ENCODE data around the gene PDZD2.
"Not testable (repeated sequence)": the region's sequence is repeated elsewhere in the genome, so short reads cannot be mapped to it uniquely, and the experiment has no call there.

PDZD2 gene

DNA sequence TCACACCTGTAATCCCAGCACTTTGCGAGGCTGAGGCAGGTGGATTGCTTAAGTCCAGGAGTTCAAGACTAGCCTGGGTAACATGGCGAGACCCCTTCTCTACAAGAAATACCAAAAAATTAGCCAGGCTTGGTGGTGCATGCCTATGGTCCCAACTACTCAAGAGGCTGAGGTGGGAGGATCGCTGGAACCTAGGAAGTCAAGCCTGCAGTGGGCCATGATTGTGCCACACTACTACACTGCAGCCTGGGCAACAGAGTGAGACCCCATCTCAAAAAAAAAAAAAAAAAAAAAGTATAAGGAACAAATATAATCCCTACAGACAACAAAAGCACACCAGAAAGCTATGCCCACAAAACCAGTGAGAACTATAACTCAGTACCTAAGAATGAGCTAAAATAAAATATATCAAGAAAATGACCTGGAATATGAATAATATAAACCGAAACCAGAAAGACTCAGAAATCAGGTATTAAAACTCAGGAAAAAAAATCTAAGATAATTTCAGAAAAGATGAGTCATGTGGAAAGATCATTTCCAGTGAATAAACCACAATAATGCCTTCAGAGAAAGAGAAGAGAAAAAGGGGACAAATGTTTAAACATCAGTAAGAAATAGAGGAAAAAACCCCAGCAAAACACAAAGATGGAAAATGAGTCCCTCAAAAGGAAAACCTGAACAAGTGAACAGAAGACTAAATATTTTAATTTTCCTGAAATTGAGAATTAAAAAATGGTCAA, 477.8 kb downstream of the PDZD2 start:
- no peak for DNase-seq

DNA sequence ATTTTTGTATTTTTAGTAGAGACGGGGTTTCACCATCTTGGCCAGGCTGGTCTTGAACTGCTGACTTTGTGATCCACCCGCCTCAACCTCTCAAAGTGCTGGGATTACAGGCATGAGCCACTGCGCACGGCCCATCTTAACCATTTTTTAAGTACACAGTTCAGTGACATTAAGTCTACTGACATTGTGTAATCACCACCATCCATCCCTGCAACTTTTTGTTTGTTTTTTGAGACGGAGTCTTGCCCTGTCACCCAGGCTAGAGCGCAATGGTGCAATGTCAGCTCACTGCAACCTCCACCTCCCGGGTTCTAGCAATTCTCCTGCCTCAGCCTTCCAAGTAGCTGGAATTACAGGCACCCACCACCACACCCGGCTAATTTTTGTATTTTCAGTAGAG, 480.0 kb downstream of the PDZD2 start:
- not testable (repeated sequence) for DNase-seq

DNA sequence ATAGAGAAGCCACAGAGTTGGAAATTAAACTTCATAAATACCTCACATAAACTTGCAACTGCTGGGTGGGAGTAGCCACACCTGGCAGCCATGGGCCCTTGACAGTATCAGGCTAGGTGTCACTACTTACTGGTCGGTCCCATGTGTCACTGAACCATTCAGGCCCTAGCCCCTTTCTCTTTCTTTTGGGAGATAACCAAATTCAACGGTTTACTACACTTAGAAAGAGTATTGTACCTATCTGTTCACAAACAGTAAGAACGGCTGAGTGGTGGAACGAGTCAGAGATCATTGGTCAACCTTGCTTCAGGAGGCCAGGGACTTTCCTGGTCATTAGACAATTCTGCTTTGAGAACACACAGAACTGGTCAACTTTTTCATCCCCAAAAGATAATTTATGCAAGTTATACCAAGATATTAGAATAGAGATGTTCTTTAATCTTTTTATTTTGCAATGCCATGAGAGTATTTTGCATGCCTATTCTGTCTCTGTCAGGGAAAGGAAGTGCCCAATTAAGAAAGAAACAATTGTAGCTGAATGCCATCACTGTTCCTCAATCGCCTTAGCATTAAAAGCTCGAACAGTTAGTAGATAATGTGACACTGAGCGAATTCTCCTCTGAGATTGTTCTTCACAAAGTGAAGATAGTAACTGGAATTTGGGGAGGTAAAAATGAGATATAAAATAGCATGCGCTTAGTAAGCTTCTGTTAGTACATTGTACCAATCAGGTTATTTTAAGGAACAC, 484.3 kb downstream of the PDZD2 start:
- no peak for DNase-seq

DNA sequence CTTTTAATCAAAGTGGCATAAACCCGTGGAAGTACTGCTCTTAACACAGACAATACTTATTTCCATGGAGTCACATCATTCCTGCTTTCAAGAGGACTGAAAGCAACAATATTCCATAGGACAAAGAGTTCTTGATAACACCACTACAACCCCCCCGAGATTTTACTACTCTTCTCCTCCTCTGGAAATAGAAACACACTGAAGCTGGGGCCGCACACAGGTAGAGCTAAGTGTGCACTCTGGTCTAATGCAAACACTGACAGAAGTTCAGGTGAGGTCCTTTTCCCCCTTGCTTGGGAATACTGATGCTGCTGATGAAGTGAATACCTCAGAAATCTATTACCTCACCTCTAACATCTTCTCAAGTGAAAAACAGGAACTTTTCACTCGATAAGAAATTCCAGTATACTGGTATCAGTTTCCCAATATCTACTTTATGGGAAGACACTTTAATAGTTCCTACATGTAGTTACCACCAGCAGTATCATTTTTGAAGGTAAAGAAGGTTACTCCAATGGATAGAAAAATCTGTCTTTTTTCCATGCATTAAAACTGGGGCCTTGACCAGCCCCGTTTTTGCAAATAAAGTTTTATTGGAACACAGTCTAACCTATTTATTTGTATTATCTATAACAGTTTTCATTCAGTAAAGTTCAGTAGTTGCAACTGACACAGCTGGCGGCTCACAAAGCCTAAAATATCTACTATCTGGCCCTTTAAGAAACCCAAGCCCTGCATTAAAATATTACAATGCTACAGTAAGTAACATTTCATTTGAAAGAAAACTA, 485.2 kb downstream of the PDZD2 start:
- DNase-seq = no peak

DNA sequence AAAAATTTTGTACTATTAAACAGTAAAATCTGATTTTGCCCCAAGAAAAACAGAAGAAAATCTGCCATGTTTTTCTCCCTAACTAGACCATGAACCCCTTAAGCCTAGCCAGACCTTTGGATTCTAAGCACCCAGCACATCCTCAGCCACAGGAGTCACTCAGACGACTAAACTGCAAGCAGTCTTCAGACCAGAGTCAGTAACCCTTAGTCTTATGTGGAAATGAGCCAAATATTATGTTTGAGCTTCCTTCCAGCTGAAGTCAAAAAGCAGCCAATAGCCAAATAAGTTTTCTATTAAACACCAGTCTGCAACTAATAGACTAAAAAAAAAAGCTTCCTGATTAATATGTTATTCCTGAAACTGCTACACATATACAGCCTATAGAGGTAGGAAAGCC, 487.8 kb downstream of the PDZD2 start:
- DNase-seq = no peak

DNA sequence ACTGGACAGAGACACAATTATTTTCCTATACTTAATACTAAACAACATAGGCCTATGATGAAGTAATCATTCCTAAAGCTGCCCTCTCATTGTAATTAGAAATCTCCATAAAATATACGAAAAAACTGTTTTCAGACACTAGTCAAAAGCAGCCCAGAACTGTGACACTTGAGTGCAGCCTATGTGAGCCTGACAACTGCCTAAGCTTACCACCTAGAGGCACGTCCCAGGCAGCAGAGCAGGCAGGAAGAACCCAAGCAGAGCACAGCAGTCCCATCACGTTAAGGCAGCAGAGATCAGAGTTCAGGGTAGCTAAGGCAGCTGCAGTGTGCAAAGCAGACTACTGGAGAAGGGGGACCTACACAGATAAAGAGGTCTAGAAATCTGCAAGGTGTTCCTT, 488.8 kb downstream of the PDZD2 start:
- DNase-seq = no peak

DNA sequence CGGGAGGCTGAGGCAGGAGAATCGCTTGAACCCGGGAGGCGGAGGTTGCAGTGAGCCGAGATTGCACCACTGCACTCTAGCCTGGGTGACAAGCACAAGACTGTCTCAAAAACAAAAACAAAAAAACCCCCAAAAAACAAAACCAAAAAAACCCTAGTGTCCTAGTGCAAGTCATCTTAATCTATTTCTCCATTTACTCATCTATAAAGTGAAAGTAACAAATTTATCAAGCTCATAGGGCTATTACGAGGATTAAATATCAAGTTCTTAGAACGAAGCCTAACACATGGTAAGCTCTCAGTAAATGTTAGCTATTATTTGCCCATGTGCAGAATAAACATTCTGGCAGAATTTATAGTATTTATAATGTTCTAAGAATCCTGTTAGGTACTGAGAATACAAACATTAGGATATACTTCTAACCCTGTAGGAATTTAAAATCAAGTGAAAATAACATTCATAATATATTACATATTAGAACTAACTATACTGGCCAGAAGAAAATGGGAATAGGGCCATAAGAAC, 490.2 kb downstream of the PDZD2 start:
- DNase-seq = no peak

DNA sequence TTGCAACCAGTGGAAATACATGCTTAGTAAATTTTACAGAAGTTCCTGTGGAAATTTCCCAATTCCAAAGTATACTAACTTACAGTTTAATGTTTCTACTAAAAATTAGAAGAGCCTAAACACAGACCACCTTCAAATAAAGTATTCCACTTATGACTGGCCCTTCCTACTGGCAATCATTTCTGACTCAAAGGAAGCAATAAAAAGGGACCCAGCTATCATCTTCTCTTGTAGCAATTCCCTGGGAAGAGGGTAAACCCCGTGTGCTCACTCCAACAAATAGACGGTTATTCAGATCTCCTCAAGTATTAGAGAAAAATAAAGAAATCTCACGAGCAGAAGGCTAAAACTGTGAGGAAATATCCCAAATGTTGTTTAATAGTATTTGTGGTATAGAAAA, 491.9 kb downstream of the PDZD2 start:
- DNase-seq = no peak

DNA sequence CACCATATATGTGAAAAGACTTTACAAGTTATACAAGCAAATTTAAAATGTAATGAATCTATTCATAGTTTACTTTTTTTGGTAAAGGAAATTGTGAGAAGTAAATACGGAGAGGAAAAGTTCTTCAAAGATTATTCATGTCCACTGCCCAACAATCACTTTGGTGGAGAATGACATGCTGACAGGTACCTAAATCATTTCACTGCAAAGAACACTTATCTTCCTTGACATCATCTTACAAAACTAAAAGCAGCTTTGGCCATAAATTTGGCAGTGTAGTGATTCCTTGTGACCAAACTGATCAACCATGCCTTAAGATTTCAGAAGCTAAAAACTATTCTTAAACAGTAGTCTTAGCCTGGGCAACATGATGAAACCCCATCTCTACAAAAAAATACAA, 492.7 kb downstream of the PDZD2 start:
- DNase-seq = no peak

DNA sequence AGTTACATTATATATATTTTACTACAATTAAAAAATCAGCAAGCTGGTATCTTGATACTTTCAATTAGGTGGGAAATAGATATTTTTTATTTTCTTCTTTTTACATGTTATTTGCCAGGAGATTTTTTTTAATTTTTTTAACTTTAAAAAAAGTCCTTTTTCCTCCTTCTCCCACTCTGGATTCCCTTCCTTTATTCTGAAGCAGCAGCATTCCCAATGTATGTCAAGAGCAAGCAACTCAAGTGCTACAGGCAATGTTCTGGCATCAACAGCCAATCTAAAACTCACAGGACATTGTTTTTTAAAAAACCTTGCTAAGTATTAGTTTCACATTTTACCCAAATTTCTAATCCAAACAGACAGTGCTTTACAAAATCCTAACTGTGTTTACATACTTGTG, 493.8 kb downstream of the PDZD2 start:
- no peak for DNase-seq

DNA sequence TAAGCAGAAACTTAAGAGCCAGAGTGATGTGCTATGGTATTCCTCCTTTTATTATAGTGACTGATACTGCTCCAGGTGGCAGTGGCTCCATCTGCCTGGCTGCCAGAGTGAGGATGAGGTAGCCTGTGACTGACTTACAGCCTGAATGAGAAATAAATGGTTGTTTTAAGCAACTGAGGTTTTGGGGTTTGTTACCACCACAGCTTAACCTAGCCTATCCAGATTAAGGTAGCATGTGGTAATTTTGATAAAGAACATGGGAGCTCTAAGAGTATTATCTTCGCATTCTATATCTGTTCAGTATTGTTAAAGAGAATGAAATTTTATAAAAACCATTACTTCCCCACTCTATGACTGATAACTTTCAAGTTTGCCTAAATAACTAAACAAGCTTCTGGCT, 496.2 kb downstream of the PDZD2 start:
- DNase-seq = no peak

DNA sequence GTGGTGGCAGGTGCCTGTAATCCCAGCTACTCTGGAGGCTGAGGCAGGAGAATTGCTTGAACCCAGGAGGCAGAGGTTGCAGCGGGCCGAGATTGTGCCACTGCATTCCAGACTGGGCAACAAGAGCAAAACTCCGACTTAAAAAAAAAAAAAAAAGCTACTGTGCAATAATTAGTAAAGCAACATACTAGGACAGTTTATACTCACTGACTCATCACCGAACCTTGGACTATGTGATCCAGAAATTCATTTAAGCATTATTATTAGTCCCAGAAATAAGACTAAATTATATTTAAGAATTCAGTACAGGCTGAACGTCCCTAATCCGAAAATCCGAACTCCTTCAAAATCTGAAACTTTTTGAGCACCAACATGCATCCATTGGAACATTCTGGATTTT, 497.4 kb downstream of the PDZD2 start:
- DNase-seq = no peak

DNA sequence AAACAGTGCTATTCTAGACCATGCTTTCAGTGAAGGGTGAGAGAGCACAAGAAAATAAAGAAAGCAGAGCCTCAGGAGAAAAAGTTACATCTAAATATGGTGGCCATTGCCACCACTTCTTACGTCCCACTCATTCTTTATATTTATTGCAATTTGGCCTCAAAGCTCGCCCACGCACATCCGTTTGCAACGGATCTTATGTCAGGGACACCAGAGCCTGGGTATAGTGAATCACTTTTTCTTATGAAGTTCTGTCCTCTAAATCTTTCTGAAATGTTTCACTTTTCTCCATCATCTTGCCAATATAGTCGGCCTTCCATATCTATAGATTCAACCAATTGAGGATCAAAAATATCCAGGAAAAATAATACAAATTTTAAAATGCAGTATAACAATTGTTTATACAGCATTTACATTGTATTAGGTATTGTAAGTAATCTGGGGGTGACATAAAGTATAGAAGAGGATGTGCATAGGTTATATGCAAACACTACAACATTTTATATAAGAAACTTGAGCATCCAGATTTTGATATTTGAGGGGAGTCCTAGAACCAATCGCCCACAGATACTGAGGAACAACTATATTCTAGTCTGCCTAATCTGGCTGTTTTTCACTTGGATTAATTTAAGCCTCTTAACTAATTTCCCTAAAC, 500.0 kb downstream of the PDZD2 start:
- DNase-seq = peak; percentile 73

DNA sequence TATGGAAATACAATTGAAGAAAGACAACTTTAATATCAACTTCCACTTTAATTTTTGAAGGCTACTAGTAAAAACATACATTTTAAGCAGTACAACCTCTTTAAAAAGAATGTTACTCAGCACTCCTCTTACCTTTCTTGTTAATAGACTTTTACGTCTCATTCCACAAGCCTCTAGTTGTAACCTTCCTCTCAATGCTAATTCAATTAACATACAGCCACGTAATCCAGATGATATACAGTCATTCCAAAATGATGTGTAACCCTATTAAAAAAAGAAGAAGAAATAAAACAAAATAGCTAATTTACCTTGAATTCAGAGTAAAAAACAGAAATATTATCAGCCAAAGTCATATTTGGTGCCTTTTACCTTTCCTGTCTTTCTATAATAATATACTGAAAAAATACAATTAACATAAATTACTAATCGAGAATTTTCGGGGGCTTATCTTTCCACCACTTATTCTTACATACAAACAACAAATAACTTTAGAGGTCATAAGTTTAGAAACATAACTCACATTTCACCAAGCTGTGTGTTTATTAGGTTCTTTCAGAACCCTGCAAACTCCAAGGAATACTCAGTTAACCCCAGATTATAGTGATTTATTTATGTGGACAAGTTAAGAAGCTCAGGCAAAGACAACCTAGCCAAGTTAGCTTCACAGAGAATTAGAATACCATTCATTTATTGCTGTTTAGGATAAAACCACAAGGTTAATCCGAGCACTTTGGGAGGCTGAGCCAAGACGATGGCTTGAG, 504.9 kb downstream of the PDZD2 start:
- no peak for DNase-seq

DNA sequence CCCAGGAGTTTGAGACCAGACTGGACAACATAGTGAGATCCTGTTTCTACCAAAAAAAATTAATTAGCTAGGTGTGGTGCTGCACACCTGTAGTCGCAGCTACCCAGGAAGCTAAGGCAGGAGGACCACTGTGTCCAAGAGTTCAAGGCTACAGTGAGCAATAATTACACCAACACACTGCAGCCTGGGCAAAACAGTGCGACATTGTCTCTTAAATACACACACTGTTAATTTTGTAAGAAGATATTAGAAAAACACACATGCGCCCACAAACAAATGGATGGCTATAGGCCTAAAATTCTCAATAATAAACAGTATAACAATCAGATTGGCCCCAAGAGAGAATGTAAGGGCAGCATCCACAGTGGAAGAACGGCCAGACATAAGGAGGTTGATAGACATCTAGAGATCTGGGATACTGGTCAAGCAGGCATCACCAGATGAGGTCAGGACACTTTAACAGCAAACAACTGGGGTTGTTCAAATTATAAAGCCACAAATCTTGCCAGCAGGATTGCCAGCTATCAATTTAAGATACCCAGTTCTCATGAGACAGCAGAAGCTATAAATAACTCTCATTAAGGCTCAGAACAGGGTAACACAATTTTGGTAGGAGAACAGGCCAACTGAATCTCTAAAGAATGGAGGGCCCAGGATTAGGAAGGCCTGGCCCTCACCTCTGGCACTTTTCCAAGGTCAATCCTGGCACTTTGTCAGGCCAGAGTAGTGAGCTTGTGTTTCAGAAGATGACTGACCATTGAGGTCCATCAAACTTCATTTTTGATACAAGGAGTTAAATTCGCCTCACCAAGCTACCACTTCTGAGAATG, 505.7 kb downstream of the PDZD2 start:
- DNase-seq = no peak

DNA sequence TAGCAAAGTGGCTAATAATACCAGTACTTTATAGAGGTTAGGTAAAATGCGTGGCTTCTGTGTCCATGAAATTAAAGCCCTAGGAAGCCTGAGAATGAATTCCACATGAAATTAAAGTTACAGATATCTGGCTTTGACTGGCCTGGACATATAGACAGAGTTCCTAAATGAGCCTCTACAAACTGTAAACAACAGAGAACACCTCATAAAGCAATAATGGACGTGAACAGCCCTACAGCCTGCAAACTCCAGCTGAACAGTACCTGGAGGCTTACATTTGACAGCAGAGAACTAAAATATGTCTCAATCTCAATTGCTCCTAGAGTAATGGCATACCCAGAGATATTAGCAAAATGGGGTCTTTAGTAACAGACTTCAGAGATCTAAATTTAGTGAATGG, 506.4 kb downstream of the PDZD2 start:
- DNase-seq = no peak

DNA sequence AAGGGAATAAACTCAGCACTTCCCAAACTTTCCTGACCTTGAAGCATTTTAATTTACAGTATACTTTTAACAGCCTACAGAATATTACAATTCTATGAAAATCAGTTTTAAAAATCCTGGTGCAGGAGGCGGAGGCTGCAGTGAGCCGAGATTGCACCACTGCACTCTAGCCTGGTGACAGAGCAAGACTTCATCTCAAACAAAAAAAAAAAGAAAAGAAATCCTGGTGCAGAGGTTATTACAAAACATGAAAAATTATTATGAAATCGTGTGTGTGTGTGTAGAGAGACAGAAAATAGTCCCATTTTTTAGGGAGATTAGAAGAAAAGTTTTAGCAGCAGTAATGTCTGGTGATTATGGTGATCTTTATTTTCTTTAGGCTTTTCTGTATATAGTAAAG, 508.3 kb downstream of the PDZD2 start:
- no peak for DNase-seq

DNA sequence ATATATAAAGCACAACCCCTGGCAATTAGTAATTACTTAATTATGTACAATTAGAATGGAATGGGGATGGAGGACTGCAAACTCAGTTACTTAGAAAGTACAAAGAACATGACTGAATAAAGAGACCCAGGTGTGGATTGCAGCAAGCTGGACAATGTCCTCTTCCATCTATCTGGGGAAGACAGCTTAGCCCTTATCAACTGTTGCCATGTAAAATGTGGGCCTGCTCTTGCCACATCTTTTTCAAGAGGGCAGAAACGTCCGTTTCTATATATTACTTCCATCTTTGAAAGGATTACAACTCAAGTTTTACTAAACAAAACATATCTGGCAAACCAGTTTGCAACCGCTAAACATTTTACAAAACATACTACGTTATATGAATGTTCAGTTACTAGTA, 509.0 kb downstream of the PDZD2 start:
- DNase-seq = no peak

DNA sequence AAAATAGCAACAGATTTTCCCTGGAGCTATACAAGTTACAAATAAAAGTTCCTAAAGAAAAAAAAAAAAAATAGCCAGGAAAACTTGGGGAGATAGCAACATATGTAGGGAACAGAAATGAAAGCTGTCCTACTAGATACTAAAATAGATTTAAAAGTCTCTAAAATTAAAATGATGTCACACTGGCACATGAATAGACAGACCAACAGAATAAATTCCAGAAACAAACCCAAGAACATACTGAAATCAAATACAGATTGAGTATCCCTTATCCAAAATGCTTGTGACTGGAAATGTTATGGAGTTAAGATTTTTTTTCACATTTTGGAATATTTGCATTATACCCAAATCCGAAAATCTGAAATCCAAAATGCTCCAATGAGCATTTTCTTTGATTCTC, 511.4 kb downstream of the PDZD2 start:
- DNase-seq = no peak

DNA sequence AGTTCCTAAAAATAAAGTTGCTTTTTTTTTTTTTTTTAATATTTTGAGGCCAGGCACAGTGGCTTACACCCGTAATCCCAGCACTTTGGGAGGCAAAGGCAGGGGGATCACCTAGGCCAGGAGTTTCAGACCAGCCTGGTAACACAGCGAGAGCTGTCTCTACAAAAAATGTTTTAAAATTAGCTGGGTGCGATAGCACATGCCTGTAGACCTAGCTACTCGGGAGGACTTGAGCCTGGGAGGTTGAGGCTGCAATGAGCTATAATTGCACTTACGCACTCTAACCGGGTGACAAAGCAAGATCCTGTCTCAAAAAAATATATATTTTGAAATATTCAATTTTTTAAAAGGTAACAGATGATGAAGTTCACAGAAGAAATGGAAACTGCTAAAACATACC, 512.3 kb downstream of the PDZD2 start:
- DNase-seq = no peak

DNA sequence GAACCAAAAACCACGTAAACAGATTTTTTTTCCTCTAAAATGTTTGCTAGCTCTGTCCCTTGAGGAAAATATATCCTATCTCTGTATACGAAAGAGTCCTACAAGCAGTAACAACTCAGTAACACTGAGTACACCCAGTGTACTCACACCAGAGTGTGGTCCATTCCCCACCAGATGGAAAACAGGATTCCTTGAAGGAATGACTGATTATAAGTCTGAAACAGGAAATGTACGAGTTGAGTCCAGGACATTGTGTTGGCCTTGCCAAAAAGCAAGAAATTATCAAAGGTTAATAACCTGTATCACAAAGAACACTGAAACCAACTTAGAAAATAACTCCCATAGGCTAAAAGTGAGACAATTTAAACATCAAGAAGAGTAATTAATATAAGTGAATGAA, 514.8 kb downstream of the PDZD2 start:
- DNase-seq = no peak
